GM19397 (cell line): ENCODE results near the gene RAB3IL1.

ENCODE experiments used
- ATAC-seq: cut with Tn5 transposase; IDR thresholded peaks from one replicate; pipeline ENCODE4 v1.9.1; 2021; ENCODE audit warnings: mild to moderate bottlenecking, moderate library complexity; ENCODE audit not compliant: unreplicated experiment

Gene RAB3IL1

GRCh38 chr11:61919705-61920631 lies 2.6 kb upstream of the RAB3IL1 start:
- no peak for ATAC-seq

DNA sequence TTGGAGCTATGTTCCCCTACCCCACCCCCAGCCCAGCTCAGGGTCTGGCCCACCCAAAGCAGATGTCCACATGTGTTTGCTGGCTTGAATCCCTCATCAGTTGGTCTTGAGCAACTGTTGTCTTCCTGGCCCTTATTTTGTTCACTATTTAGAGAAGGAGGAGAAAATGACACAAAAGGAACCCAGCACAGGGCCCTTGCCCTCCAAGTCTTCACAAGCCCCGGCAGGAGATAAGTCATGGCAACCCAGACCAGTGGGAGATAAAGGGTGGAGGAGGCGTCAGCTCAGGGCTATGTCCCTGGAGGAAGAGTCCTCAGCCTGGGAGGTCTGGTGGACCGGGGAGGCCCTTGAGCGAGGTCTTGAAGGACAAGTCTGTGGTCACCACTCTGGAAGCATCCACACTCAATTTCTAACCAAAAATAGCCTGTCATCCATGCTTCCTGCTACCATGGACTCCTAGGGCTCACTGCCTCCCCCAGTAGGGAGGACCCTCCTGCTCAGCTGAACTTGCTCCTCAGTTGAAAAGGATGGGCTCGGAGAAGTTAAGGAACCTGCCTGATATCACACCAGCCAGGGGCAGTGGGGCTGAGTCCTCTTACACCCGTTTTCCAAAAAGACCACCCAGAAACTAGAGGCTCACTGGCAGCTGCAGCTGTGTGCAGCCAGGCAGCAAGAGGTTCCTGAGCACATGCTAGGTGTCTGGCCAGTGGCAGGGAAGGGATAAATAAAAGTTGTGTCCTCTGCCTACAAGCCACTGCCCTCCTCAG lies 1.8 kb upstream of the RAB3IL1 start:
- no peak for ATAC-seq

DNA sequence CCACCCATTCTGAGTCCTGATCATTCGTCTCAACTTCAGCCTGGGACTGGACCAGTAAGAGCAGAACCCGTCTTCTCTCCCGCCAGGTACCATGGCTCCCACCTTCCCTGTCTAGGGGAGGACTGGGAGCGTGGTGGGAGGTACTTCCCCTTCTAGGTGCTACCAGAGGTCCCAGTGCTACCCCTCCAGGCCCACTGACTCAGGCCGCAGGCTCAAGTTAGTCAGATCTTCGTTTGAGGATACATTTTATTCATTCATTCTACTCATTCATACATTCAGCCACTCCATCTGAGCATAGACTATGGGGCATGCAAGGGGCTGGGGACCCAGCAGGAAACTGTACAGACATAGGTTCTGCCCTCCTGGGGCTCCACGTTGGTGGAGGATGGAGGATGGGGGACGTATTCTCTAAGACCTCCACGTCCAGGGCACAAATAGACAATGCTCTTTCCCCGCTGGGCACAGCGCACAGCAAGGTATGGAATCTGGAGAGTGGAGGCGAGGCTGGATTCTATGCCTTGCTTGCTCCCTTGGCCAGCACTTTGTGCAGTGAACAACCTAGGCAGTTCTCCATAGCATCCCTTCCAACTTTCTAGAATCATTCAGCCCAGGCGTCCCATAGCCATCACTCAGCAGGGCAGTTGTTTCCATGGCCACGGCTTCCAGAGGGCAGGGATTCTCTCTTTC lies 1.0 kb upstream of the RAB3IL1 start:
- ATAC-seq = no peak

GRCh38 chr11:61916737-61917333 lies 531 bp downstream of the RAB3IL1 start:
- no peak for ATAC-seq

DNA sequence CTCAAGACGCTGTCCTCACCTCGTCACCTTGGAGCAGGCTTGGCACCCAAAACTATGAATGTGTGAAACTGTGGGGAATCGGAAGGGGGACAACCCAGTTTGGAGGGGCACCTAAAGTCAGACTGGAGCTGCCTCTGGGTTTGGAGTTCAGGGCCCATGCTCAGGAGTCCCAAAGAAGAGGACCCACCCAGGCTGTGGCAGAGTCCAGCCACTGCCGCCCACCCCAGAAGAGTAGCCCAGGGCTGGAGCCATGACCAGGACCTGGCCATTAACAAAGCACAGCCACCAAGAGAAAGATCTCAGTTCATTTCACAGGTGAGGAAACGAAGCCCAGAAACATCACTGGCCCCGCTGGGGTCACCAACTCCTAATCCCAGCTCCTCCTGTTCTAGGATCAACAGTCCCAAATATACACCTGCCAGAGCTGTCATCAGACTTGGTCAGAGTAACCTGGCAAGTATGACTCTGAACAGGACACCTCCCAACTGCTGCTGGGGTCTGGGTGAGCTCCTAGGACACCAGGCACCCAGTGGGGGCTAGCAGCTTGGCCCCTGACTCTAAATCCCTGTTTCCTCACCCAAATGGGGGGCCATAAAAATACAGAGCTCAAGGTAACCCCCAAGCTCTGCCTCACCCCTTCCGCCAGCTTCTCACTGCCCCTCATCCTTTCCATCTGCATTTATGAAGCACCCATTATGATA lies 2.7 kb downstream of the RAB3IL1 start:
- no peak for ATAC-seq

DNA sequence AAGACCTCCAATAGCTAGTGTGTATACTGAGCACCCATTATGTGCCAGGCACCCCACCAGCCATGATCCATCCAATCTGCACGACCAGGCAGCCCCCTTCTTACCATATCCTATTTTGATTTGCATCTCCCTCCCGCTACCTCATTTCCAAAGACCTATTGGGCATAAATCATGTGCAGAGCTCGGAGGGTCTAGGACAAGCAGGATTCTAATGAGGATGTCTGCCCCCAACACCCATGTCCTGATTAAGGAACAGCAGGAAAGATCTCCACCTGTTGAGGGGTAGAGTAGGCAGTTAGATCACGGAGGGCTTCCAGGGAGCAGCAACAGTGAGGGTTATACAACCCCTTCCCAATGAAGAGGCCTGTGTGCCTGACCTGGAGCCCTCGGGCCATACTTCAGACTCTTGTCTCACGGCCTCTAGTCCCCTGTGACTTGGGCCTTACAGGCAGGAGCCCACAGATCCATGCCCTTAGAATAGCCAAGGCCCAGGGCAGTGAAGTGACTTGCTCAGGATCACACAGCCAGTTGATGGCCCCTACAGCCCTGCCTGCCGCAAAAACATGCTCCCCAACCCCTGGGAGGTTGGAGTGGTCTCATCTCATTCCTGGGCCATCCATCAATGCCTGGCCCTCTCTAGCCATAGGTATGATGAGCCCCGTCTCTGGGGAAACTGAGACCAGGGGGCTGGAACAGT lies 3.5 kb downstream of the RAB3IL1 start:
- ATAC-seq = no peak

- no peak for ATAC-seq
These were observed 4.2 kb downstream of the RAB3IL1 start for GRCh38 chr11:61912991-61913698.

GRCh38 chr11:61912530-61912898 lies 4.9 kb downstream of the RAB3IL1 start:
- no peak for ATAC-seq

- ATAC-seq = no peak
These were observed 5.5 kb downstream of the RAB3IL1 start for GRCh38 chr11:61911701-61912529.

DNA sequence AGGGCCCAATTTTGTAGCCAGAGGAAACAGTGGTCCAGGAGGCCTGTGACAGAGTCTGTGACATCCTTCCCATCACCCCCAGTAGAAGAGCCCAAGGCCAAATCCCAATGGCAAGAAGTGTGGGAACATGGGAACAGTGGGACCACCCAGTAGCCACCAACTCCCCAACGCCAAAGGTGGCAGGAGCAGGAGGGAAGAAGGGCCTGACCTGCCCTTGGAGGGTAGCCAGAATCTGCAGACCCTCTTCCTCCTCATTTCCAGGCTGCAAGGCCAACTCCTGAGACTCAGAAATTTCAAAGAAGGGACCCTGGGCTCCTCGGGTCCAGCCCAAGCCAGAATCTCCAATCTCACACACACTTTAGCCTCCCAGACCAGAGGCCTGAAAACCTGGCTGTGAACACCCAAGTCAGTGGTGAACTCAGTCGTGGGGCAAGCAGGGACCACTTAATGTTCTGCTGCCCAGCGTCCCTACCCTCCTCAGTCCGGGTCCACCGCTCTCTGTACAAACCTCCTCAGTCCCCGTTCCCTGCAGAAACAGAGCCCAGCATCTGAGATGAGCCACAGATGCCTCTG lies 6.2 kb downstream of the RAB3IL1 start:
- no peak for ATAC-seq

DNA sequence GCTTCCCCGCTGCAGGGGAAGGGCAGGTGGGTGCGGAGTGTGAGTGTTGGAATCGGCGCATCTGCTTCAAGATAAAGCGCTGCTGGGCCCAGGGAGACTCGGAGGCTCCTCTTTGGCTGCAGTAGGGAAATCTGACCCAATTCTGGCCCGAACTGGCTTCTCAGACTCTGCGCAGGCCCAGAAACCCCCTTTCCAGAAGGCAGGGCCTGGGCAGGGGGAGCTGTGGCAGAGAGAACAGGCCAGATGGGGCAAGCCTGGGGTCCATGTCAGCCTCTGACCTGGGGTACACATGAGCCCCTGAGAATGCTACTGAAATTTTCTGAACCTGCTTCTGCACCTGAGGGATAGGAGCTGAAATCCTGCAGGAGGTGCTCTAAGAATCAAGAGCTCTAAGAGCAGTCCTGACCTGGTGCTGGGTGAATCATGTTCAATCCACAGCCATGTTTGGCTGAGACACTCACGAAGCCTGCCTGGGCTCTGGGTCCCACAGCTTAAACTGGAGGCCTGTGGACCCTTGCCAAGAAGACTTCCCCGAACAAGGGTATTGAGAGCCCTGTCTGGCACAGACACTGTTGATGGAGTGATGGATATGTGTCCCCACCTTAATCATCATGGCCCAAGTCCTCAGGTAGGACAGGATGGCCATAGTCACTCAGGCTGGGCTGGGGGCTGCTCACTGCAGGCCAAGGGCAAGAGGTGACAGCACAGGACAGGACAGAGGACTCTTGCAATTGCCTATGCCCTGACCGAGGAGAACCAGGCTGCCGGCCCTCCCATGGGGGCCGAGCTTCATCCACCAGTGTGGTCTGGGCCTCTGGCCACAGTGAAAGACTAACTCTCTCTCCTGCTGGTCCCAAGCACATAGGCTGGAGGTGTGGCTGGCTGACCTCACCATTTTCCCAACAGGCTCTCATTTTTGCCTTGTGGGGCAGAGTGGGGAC lies 6.9 kb downstream of the RAB3IL1 start:
- no peak for ATAC-seq

DNA sequence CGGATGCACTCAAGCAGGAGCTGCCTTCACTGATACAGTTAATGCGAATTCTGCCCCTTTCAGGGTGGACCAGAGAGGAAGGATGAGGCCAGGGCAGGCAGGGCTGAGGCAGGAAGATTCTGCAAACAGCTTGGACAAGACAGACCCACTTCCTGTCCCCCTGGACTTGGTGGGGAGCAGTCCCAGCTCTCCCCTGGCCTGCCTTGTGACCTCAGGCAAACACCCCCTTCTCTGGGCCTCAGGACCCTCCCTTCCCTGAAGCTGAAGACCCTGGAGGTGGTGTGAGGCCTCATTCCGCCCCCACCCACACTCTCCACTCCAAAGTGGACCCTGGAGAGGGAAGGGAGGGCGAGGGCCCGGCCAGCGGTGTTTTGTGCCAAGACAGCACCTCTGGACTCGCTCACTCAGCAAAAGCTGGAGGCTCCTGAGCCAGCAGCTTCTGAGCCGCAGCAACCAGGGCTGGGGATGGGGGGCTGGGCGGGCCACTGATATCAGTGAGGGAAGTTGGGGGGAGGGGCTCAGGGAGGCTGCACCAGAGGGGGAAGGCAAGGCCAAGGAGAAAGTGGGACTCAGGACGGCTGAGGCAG lies 8.5 kb downstream of the RAB3IL1 start:
- no peak for ATAC-seq

GRCh38 chr11:61907871-61908729 lies 9.3 kb downstream of the RAB3IL1 start:
- no peak for ATAC-seq

DNA sequence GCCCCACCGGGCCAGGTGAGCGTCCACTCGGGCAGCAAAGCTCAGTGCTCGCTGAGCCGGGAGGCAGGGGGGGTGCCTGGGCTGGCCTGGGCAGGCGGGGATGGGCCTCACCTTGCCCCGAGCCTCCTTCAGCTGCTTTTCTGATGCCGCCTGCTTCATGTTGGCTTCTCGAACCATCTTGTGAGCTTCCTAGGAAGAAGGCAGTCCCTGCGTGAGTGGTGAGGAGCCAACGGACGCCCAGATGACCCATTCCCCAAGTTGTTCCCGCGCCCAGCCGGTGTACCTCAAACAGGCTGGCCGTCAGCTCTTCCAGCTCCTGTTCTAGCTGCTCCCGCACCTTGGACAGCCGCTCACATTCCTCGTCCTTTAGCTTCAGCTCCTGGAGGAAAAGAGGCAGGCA lies 10.1 kb downstream of the RAB3IL1 start:
- ATAC-seq = no peak

DNA sequence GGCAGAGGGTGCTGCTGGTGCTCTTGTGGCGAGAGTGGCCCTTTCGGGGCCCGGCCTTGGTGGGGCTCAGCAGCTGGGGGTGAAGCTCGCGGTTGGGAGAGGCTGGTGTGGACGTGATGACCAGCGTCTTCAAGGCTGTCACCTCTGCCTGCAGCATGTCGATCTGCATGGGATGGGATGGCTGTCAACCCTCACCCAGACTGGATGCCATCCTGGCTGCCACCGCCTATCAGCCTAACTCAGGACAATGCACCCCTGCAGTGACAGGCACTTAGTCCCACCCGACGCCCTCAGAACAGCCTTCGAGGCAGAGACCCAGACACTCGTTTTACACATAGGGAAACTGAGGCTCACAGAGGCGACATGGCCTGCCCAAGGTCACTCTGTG lies 10.8 kb downstream of the RAB3IL1 start:
- no peak for ATAC-seq
